Superior temporal gyrus (tissue), 1 donor: ENCODE results near the gene PCSK9.

Experiments
- DNase-seq: peaks from one replicate; pipeline ENCODE4 v3.0.0-alpha.2; 2016; ENCODE audit errors: extremely low spot score

The PCSK9 gene

GRCh38 chr1:55044617-55045397, 5.5 kb downstream of the PCSK9 start:
- no peak for DNase-seq

DNA sequence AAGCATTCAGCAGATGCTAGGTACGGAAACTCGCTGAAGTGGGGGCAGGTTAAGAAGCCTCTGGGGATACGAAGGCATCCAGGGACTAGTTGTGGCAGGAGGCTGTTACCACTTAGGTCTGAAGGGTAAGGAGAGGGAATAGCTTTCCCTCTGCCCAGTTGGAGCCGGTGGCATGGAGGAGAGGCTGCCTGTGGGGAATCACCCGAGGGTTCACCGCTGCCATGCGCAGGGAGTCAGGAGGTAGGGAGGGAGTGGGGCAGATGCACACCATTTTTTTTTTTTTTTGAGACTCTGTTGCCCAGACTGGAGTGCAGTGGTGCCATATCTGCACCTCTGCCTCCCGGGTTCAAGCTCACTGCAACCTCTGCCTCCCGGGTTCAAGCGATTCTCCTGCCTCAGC, 6.1 kb downstream of the PCSK9 start:
- no peak for DNase-seq

DNA sequence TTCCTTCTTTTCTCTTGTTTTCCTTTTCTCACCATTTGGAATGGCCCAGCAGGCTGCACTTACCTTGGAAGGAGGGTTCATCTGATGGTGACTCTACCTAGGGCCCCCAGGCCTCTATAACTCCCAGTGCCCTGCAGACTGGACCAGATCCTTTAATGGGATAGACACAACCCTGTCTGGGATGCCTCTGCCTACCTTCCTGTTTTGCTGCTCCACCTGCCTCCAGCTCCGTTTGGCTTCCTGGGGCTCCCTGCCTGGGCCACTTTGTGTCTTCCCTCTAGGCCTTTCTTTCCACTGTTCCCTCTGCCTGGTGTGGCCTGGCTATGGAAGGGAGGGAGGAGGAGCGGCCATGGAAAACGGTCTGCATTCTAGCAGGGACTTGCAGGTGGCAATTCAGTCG, 7.5 kb downstream of the PCSK9 start:
- DNase-seq: no peak

DNA sequence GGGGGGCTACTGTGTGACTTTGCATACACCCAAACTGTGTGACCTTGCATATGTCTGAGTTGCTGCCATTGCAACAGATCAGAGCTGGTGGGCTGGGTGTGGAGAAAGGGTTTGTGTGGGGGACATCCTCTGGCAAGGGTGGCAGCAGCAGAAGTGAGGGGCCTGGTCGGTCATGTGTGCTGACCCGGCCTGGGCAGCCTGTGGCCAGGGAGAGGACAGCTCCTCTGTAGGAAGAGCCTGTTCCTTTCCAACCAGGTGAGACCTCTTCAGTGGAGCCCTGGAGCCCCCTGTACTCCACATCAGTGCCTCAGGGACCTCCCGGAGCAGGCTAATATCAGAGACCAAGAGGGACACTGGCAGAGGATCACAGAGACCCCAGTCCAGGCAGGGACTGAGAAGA, 8.3 kb downstream of the PCSK9 start:
- DNase-seq: no peak

DNA sequence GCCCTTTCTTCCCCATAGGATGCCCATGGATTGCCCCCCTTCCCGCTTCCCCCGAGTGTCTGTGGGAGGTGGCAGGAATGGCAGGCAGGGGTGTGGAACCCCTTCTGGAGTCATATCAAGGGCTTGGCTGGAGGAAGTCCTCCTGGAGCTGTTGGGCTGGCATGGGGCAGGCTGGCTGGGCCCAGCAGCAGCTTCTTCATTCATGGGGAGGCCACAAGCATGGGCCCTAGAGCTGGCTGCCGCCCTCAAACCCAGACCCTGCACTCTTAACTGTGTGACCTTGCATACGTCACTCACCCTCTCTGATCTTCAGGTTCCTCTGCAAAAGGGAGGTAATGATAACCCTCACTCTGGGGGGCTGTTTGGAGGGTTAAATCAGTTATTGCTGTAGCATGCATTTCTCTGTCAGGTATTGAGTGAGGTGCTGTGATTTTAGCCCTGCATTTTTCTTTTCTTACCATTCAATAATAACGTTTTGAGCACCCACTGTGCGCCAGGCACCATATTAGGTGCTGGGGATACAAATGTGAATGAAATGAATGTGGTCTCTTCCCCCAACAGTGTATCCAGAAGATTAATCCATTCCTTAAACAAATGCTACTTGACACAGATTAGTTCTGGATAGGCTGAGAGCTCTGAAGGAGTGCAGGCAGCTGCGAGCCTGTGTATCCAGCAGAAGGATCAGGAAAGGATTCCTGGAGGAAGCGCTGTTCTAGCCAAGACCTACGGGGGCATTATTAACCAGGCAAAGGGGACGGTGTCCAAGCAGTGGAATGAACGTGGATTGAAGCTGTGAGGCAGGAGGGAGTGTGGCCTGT, 9.3 kb downstream of the PCSK9 start:
- DNase-seq: no peak

- no peak for DNase-seq
Observed at GRCh38 chr1:55049271-55049913, 10.0 kb downstream of the PCSK9 start.

- no peak for DNase-seq
Observed at GRCh38 chr1:55049914-55050278, 10.5 kb downstream of the PCSK9 start.

GRCh38 chr1:55050283-55050682, 10.9 kb downstream of the PCSK9 start:
- peak; percentile 30 for DNase-seq

DNA sequence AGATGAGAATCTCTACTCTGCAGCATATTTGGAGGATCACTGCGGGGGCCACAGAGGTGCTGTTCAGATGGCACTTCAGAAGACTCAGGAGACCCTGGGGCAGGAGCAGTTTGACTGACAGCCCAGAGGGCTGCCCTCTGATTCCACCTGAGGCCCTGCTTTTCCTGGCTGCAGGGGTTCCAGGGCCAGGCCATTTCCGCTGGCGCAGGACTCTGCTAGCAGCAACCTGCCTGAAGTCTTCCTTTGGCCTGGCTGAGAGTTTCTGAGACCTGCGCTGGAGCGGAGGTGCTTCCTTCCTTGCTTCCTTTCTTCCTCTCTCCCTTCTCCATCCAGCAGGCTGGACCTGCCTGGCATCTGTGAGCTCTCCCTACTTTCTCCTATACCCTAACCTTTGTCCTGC, 11.8 kb downstream of the PCSK9 start:
- DNase-seq: no peak

- no peak for DNase-seq
Observed at GRCh38 chr1:55051621-55052020, 12.3 kb downstream of the PCSK9 start.

DNA sequence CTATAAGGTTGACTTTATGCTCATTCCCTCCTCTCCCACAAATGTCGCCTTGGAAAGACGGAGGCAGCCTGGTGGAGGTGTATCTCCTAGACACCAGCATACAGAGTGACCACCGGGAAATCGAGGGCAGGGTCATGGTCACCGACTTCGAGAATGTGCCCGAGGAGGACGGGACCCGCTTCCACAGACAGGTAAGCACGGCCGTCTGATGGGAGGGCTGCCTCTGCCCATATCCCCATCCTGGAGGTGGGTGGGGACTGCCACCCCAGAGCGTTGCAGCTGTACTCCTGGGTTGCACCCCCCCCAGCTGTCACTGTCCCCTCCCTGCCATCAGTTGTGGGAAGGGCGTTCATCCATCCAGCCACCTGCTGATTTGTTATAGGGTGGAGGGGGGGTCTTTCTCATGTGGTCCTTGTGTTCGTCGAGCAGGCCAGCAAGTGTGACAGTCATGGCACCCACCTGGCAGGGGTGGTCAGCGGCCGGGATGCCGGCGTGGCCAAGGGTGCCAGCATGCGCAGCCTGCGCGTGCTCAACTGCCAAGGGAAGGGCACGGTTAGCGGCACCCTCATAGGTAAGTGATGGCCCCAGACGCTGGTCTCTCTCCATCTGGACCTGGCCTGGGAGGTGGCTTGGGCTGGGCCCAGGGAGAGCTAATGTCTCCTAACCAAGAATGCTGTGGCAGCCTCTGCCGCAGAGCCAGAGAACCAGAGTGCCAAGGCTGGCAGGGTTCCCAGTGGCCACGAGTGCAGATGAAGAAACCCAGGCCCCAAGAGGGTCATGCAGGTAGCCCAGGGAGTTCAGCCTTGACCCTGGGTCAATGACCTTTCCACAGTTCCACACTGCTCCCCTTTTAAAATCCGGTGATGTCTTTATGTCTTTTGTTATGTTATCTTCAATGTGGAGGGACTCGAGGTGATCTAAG, 13.1 kb downstream of the PCSK9 start:
- DNase-seq: no peak

DNA sequence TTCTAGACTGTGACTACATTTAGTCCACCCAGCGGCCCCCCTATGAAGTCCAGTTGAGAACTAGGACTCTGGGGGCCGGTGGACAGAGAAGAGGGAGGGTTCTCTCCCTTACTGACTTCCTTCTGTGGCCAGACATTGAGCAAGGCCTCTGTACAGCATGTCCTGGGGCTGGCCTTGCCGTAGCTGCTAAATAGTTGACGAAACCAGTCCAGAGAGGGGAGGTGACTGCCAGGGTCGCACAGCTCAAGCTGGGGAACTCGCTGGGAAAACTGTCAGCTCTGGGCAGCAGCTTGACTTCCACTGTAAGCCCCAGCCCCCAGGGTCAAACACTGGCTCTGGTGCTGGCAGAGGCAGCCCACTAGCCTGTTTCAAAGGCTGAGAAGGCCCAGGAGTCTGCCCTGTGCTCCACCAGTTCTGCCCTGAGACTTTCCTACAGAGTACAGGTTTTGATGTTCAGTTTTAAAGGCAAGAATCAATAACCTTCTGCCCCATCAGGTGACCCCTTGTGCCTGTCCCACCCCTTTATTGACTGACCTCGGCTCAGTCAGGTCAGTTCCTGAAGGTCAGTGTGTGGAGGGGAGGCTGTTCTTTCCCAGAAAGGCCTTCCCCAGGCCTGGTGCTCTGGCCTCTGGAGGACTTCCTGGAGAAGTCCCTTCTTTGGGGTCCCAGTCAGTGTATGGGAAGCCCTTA, 14.1 kb downstream of the PCSK9 start:
- no peak for DNase-seq

DNA sequence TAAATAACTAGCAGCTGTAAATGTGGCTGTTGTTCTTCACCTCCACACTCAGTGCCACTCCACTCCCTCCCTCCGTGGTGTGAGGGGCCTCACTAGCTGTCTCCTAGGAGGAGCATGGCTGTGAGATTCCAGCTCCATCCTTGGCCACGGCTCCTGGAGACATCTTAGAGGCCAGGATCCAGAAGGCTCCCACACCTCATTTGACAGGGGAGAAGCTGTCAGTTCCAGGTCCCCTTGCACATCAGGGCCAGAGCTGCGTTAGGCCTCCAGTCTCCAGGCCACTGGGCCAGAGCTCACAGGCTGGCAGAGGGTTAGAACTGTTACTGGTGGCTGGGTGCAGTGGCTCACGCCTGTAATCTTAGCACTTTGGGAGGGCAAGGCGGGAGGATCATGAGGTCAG, 15.0 kb downstream of the PCSK9 start:
- DNase-seq: no peak

DNA sequence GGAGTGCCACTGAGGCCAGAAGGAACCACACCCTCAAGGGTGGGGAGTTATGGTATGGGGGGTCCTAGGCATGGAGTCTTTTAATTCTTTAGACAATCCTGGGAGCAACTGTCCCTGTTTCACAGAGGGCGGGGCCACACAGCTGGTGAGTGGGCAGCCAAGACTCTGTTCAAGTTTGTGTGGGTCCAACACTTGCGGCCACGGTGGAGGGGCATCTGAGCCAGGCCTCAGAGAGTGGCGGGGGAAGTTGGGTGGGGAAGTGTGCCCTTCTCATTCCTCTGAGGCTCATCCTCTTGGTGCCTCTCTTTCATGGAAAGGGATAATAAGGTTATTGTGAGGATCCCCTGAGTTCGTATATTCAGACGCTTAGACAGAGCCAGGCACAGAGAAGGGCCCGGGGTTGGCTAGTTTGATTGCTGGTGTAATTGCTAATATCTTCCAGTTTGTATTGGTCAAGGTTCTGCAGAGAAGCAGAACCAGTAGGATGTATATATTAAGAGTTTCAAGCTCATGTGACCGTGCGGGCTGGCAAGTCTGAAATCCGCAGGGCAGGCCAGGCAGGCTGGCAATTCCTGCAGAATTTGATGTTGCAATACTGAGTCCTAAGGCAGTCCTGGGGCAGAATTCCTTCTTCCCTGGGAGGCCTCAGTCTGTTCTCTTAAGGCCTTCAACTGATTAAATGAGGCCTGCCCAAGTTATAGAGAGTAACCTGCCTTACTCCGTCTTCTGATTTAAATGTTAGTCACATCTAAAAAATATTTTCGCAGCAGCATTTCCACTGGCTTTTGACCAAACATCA, 15.9 kb downstream of the PCSK9 start:
- DNase-seq: no peak

GRCh38 chr1:55055951-55056631, 16.7 kb downstream of the PCSK9 start:
- DNase-seq: no peak

- no peak for DNase-seq
Observed at GRCh38 chr1:55056632-55056992, 17.3 kb downstream of the PCSK9 start.

DNA sequence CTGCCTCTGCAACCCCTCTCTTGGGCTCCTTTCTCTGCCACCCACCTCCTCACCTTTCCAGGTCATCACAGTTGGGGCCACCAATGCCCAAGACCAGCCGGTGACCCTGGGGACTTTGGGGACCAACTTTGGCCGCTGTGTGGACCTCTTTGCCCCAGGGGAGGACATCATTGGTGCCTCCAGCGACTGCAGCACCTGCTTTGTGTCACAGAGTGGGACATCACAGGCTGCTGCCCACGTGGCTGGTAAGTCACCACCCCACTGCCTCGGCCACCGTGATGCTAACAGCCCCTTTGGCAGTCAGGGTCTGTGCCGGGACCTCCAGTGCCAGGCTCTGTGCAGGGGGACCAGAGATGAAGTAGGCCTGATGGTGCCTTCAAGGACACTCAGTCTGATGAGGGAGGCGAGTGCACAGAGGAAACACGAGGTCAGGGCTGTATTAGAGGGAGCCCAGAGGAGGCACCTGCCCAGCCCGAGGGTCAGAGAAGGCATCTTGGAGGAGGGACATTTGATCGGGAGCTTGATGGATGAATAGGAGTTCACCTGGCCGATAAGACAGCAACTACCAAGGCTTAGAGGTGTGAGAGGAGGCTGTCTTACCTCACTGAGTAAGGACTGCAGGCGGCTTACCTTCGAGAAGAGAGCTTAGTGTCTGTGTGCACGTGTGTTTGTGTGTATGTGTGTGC, 18.1 kb downstream of the PCSK9 start:
- no peak for DNase-seq

- DNase-seq: no peak
Observed at GRCh38 chr1:55057956-55058298, 18.6 kb downstream of the PCSK9 start.
